ENCODE measurements around the gene MCM6.
"Not testable (repeated sequence)": the region's sequence is repeated elsewhere in the genome, so short reads cannot be mapped to it uniquely, and the experiment has no call there.

MCM6 gene

GRCh38 chr2:135820003-135820618 is 56.1 kb downstream of the MCM6 start:
- DNase-seq (ENCODE audit: low read depth) = no peak

DNA sequence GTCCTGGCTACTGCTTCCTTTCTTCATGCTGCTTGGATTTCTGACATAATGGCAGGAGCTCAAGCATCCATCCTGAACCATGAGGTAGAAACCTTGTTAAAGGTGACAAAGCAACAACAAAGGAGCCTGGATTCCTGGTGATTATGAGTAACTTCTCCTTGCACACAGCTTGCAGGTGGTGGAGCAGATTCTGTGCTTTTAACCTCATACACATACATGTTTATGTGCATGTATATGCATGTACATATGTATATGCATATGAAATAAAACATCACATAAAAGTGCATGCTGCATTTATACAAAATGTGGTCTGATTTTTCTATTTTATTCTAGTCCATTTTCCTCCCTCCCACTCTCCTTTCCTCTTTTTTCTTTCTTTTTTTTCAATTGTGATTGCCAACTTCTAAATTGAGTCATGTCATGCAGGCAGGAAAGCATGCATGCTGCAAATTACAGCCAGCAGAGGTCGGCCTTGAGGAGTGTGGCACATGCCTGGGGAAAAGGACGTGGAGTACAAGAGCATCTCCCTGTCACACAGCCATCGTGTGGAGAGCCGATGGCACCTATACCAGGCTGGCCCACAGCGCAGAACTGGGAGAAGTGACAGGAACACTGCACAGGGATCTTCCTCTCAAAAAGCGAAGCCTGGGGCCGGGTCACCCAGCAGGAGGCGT is 57.2 kb downstream of the MCM6 start:
- no peak for DNase-seq (ENCODE audit: low read depth)

DNA sequence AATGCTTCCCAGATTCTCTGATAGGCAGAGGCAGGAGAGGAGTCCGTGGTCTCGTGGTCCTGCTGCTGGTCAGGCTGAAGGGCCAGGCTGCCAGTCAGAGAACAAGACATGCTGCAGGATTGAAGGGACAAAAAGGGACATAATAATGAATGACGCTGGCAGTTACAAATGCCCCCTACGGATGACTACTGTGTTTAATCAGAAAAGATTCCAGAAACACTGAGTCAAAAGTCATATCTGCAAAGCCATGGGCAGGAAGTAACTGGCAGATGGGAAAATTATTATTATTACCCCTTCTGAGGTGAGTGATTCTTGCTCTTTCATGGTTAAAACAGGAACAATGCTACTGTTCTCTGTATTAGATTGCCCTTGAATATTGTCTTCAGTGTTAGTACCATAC is 58.3 kb downstream of the MCM6 start:
- DNase-seq (ENCODE audit: low read depth) = no peak

- no peak for DNase-seq (ENCODE audit: low read depth)
These were observed 58.8 kb downstream of the MCM6 start for GRCh38 chr2:135817466-135817865.

GRCh38 chr2:135815269-135815668 is 61.0 kb downstream of the MCM6 start:
- no peak for DNase-seq (ENCODE audit: low read depth)

DNA sequence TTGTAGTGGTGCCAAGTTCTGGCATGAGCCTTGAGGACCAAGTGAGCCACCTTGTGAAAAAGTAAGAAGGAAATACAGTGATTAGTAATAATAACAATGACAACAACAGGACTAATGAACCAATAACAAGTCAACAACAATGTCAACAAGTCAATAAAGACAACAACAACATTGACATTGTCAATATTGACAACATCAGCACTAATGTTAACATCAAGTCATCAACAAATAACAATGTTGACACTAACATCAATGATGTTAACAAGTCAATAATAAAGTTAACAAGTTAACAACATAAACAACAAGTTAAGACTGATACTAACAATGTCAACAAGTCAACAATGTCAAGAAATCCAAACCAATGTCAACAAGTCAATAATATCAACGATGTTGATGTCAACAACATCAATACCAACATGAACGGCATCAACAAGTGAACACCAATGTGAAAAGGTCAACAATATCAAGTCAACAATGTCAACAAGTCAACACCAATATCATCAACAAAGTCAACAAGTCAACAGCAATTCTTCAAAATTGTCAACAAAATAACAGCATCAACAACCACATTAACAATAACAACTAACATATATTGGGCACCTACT is 63.2 kb downstream of the MCM6 start:
- no peak for DNase-seq (ENCODE audit: low read depth)

DNA sequence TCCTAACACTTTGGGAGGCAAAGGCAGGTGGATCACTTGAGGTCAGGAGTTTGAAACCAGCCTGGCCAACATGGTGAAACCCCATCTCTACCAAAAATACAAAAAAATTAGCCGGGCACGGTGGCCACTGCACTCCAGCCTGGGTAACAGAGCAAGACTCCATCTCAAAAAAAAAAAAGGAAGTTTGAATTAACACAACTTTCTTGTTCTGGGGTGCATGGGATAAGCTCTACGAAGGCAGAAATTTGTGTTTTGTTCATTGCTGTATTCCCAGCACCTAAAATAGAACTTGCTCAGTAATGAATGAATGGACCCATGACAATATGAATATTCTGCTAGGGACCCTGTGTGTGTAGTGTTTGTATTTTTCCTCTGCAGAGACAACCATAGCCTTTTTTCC is 68.4 kb downstream of the MCM6 start:
- DNase-seq (ENCODE audit: low read depth) = not testable (repeated sequence)

- DNase-seq (ENCODE audit: low read depth) = no peak
These were observed 73.0 kb downstream of the MCM6 start for GRCh38 chr2:135803278-135803677.

DNA sequence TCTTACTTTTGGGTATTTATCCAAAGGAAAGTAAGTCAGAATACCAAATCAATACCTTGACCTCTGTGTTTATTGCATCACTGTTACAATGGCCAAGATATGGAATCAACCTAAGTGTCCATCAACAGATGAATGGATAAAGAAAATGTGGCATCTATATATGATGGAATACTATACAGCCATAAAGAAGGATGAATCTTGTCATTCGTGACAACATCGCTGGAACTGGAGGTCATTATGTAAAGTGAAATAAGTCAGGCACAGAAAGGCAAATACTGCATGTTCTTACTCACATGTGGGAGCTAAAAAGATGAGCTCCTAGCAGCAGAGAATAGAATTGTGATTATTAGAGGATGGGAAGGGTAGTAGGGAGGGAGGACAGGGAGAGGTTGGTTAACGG is 73.9 kb downstream of the MCM6 start:
- no peak for DNase-seq (ENCODE audit: low read depth)

- DNase-seq (ENCODE audit: low read depth) = no peak
These were observed 75.5 kb downstream of the MCM6 start for GRCh38 chr2:135800513-135801460.

DNA sequence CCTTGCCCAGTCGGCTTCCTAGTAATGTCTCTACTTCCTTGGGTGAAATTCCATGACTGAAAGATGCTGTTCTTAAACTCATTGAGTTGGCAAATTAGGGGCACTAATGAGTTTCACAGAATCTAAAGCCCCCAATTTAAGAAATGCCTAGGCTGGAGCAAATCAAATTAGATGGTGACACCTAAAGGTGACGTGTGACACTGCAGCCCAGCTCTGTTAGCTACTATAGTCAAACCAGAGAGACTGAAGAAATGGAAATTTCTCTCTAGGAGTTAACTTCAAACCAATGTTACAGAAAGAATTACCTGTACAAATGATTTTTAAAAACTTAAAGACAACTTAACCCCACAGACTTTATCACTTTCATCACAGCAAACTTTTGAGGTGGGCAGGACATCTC is 76.5 kb downstream of the MCM6 start:
- DNase-seq (ENCODE audit: low read depth) = no peak

- no peak for DNase-seq (ENCODE audit: low read depth)
These were observed 77.5 kb downstream of the MCM6 start for GRCh38 chr2:135798762-135799161.

- DNase-seq (ENCODE audit: low read depth) = no peak
These were observed 78.0 kb downstream of the MCM6 start for GRCh38 chr2:135798275-135798705.

DNA sequence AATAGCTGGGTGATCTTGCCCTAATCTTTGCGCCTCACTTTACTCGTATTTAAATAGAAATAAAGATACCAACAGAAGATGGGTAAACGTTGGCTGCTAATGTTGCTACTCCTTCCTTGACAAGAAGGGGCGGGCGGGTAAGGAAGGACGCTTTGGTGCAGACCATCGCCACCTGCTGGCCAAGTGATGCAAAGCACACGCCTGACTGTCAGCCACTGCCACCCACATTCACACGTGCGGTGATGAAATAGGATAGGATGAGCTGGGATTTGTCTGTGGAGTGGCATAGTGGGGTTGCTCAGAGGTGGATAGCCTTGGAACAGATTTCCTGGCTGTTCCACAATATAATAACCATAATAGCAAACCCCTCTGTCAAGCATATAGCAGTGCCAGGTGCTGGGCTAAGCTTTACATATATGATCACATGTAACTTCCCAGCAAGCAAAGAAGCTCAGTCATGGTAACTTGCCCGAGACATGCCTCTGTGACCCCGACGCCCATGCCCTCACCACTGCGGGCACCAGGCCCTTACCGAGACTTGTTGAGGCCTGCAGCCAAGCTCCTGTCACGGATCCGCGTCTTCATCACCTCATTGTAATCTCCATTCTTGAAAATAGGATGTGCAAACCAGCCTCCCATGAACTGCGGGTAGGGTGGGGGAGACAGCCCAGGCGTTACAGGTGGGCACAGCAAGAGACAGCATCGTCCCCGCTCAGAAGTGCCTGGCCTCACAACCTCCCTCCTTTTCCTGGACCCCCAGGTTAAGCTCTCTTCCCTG is 78.6 kb downstream of the MCM6 start:
- DNase-seq (ENCODE audit: low read depth) = peak; percentile 42

GRCh38 chr2:135796606-135797005 is 79.6 kb downstream of the MCM6 start:
- DNase-seq (ENCODE audit: low read depth) = no peak

- DNase-seq (ENCODE audit: low read depth) = not testable (repeated sequence)
These were observed 80.6 kb downstream of the MCM6 start for GRCh38 chr2:135795641-135796040.

DNA sequence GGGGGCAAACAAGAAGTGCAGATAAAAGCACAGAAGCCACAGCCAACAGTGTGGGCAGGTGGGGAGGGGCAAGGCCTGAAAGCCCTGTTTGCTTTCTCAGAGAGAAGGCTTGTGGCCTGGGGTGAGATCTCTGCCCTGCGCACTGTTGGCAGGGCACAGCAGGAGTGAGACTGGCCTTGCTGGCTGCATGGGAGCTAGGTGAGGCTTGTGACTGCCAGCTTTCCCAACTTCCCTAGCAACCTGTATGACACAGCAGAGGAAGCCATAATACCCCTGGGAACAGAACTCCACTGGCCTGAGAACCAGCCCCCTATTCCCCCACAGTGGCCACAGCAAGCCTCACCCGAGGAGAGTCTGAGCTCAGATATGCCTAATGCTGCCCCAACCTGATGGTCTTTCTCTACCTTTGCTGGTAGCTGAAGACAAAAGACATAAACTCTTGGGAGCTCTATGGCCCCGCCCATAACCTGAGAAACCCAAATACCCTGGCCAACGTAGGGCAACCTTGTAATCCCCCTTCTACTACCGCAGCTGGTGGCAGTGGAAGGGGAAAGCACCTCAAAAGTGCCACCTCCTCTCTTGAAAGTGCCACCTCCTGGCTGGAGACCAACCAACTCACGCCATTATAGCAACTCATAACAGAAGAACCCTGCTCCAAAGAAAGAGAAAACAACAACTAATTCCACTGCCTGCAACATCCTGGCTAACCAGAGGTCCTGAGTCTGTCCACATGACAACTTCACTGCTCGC is 83.7 kb downstream of the MCM6 start:
- DNase-seq (ENCODE audit: low read depth) = no peak

GRCh38 chr2:135791418-135792190 is 84.6 kb downstream of the MCM6 start:
- no peak for DNase-seq (ENCODE audit: low read depth)

- no peak for DNase-seq (ENCODE audit: low read depth)
These were observed 85.8 kb downstream of the MCM6 start for GRCh38 chr2:135790423-135790822.
